IPS DF 6.9 (cell line): Measurements from ENCODE around the gene CLSTN1.

Experiments used
- DNase-seq: peaks from one replicate; pipeline ENCODE4 v3.0.0-alpha.2; 2013; ENCODE audit warnings: low read depth, low spot score
- H3K27ac ChIP-seq: one replicate; pipeline ENCODE4 v1.5.1; 2013; ENCODE audit warnings: low read length, control low read depth
- H3K27me3 ChIP-seq: 2 replicates; pipeline ENCODE4 v1.6.1; 2013; ENCODE audit warnings: mild to moderate bottlenecking, low read length; ENCODE audit not compliant: control insufficient read depth, insufficient read depth
- H3K36me3 ChIP-seq: 2 replicates; pipeline ENCODE4 v1.6.1; 2013; ENCODE audit warnings: low read length; ENCODE audit not compliant: control insufficient read depth, insufficient read depth
- H3K4me1 ChIP-seq: 2 replicates; pipeline ENCODE4 v1.6.1; 2013; ENCODE audit warnings: low read length; ENCODE audit not compliant: control insufficient read depth, insufficient read depth
- H3K4me3 ChIP-seq: 2 replicates; pipeline ENCODE4 v1.5.1; 2013; ENCODE audit warnings: mild to moderate bottlenecking, low read length
- H3K9me3 ChIP-seq: 2 replicates; pipeline ENCODE4 v1.6.1; 2013; ENCODE audit warnings: low read length, inconsistent platforms; ENCODE audit not compliant: control insufficient read depth, insufficient read depth
- WGBS: extraction: QIAGEN DNeasy Blood & Tissue Kit; methylation state at CpG from one replicate; pipeline ENCODE4 v1.1.7; 2013; ENCODE audit warnings: mixed read lengths, missing lambda C conversion rate; ENCODE audit not compliant: insufficient read length, insufficient coverage; 5-methylcytosine and 5-hydroxymethylcytosine counted together

Gene CLSTN1

DNA sequence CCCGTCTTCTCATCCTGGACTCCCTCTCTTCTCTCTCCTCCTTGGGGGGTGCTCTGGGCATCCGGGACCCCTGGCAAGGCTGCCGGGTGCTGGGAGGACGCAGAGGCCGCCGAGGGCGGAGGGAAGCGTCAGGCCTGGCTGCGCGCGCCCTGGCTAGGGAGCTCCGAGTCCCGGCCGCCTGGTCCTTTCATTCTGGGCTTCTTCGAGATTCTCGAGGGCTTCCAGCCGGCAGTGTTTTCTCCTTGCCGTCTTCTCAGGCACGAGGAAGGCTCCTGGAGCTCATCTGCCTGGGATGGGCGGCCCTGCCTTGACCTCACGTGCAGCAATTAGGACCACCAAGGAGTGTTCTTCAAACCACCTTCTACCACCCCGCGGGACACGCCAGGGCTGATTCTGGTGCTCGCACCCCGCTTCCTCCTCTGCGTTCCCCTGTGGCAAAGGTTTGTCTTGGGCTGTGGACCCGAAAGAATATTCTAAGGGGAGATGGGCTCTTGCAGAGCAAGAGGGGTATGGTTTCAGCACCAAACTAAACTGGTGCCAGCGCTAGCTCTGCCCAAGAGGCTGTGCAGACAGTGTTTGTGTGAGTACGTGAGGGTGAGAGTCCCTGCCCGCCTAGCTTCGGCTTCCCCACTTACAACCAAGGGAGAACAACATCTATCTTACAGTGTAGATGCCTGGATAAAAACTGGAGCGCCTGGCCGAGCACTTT is 135.7 kb downstream of the CLSTN1 start:
- no CpG with 5 or more reads among the region's 34 CpGs for WGBS
- H3K4me3 ChIP-seq, result peak overlapping the region; percentile 25; the same call in 1 of the 2 replicates
- DNase-seq, result no peak
- H3K27ac ChIP-seq, result no peak overlapping the region
- H3K27me3 ChIP-seq, result peaks cover 6% of the 10 kb centered on the region; the same call in 1 of the 2 replicates
- H3K9me3 ChIP-seq, result no peaks in the 10 kb centered on the region
- 0 out of 2 replicates have a peak, but pooled peaks cover 2% of the 10 kb centered on the region for H3K4me1 ChIP-seq
- H3K36me3 ChIP-seq, result no peaks in the 10 kb centered on the region

DNA sequence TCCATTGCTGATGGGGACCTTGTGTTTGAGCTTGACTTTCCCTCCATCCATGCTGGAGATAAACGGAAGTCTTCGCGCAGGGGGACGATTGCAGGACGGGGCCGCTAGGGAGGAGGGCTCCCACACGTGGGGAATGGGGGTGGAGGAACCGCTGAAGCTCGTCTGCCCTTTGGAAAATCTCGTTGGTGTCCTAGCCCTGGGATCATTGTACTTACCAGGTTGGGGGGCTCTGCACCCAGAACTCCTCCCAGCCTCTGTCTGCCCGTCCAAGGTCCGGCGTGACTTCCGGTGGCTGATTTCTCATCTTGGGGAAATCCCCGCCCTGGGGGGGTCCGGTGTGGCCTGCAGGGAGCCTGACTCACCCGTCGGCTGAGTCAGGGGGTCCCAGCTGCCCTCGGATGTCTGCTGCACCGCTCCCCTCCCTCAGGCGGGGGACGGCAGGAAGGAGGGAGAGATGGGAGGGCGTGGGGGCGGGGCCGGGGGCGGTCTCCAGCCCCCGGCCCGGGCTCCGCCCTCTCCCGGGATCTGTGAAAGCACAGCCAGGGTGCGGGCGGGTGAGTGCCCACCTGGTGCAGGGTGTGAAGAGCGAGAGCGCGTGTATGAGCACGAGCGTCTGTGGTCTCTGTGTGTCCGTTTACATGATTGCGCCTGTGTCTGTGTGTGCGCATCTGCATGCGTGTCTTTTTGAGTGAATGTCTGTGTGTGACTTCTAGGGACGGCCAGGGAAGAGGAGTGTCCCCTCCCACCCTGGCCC is 136.5 kb downstream of the CLSTN1 start:
- no peak for DNase-seq
- H3K4me1 ChIP-seq, result 0 out of 2 replicates have a peak, but pooled peaks cover 2% of the 10 kb centered on the region
- peaks cover 6% of the 10 kb centered on the region; the same call in 1 of the 2 replicates for H3K27me3 ChIP-seq
- H3K4me3 ChIP-seq, result peak overlapping the region; percentile 71; the same call in 1 of the 2 replicates
- H3K9me3 ChIP-seq, result no peaks in the 10 kb centered on the region
- H3K36me3 ChIP-seq, result no peaks in the 10 kb centered on the region
- H3K27ac ChIP-seq, result no peak overlapping the region
- no CpG with 5 or more reads among the region's 42 CpGs for WGBS

DNA sequence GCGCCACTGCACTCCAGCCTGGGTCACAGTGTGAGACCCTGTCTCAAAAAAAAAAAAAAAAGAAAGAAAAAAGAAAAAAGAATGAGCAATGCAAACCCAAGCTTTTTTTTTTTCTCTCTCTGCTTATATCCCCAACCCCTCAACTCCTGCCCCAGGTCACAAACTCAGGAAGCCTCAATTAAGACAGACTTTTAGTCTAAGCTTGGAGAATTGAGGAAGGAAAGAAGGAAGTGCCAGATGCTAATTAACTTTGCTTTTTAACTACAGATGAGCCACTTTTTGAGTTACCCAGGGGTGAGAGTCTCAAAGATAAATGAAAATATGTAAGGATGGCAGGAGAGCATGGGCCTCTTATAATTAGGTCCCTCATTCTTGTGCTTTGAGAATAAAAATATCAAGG is 139.0 kb downstream of the CLSTN1 start:
- no peaks in the 10 kb centered on the region for H3K4me1 ChIP-seq
- no peaks in the 10 kb centered on the region for H3K9me3 ChIP-seq
- no CpG with 5 or more reads among the region's 1 CpG for WGBS
- no peak overlapping the region for H3K27ac ChIP-seq
- no peaks in the 10 kb centered on the region; the same call in 1 of the 2 replicates for H3K36me3 ChIP-seq
- no peak for DNase-seq
- H3K4me3 ChIP-seq, result no peak overlapping the region
- H3K27me3 ChIP-seq, result peaks cover 6% of the 10 kb centered on the region; the same call in 1 of the 2 replicates

DNA sequence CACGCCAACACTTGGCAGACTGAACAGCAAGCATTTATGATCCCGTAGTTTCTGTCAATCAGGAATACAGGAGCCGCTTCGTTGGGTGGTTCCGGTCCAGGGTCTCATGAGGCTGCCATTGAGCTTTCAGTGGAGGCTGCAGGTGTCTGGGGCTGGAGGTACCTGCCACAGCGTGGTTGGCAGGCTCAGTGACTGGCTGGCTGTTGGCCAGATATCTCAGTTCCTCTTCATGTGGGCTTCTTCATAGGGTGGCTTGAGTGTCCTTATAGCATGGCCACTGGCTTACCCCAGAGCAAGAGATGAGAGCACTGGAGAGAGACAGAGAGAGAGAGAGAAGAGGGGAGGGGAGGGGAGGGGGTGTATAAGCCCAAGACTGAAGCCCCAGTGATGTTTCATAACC is 142.9 kb downstream of the CLSTN1 start:
- Histone ChIP-seq H3K4me3 (no peak overlapping the region), H3K36me3 (no peaks in the 10 kb centered on the region; the same call in 1 of the 2 replicates), H3K9me3 (no peaks in the 10 kb centered on the region), H3K27ac (no peak overlapping the region), H3K4me1 (no peaks in the 10 kb centered on the region), H3K27me3 (no peaks in the 10 kb centered on the region)
- no peak for DNase-seq
- no CpG with 5 or more reads among the region's 6 CpGs for WGBS

DNA sequence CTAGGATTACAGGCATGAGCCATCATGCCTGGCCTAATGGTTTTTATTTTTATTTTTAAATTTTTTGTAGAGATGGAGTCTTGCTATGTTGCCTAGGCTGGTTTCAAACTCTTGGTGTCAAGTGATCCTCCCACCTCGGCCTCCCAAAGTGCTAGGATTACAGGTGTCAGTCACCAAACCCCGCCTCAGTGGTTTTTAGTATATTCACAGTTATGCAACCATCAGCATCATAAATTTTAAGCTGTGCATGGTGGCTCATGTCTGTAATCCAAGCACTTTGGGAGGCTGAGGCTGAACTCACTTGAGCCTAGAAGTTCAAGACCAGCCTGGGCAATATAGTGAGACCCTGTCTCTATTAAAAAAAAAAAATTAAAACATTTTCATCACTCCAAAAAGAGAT is 143.7 kb downstream of the CLSTN1 start:
- Histone ChIP-seq H3K9me3 (no peaks in the 10 kb centered on the region), H3K4me3 (no peak overlapping the region), H3K27me3 (no peaks in the 10 kb centered on the region), H3K27ac (no peak overlapping the region), H3K36me3 (no peaks in the 10 kb centered on the region; the same call in 1 of the 2 replicates), H3K4me1 (no peaks in the 10 kb centered on the region)
- DNase-seq, result no peak
- WGBS, result no CpG with 5 or more reads among the region's 2 CpGs
